Thyroid gland (tissue), 4 donors: ENCODE results near the gene AKAP6.

Experiments used
- POLR2A ChIP-seq, 2 donors: fragments of 450-650 bp; IDR thresholded peaks; one replicate each; pipeline ENCODE4 v1.6.1; 2017; ENCODE audit warnings: antibody characterized with exemption in 2 of 2, mild to moderate bottlenecking in 2 of 2, moderate library complexity in 1 of 2
- TF ChIP-seq, protein P1 (sequence below), 6 experiments: fragments of 200-600 bp in 3 of 6; fragments of 450-650 bp in 3 of 6; sonication (generic) in 3 of 6; IDR thresholded peaks; one replicate each; pipeline ENCODE4 v1.5.1; 2016 to 2019; ENCODE audit warnings: antibody characterized with exemption in 6 of 6, mild to moderate bottlenecking in 2 of 6, inconsistent platforms in 1 of 6, moderate library complexity in 1 of 6

DNA sequence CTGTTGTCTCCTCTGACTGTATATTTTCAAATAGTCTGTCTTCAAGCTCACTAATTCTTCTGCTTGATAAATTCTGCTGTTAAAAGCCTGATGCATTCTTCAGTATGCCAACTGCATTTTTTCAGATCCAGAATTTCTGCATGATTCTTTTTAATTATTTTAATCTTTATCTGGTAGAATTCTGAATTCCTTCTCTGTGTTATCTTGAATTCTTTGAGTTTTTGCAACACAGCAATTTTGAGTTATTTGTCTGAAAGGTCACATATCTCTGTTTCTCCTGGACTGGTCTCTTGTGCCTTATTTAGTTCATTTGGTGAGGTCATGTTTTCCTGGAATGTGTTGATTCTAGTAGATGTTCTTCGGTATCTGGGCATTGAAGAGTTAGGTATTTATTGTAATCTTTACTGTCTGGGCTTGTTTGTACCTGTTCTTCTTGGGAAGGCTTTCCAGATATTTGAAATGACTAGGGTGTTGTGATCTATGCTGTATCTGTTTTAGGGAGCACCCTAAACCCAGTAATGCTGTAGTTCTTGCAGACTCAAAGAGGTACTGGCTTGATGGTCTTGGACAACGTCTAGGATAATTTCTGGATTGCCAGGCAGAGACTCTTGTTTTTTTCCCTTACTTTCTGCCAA, 415.8 kb downstream of the AKAP6 start:
- TF ChIP-seq POLR2A (IDR thresholded peaks at IDR 0.05), result no peak
- TF ChIP-seq, protein P1, sequence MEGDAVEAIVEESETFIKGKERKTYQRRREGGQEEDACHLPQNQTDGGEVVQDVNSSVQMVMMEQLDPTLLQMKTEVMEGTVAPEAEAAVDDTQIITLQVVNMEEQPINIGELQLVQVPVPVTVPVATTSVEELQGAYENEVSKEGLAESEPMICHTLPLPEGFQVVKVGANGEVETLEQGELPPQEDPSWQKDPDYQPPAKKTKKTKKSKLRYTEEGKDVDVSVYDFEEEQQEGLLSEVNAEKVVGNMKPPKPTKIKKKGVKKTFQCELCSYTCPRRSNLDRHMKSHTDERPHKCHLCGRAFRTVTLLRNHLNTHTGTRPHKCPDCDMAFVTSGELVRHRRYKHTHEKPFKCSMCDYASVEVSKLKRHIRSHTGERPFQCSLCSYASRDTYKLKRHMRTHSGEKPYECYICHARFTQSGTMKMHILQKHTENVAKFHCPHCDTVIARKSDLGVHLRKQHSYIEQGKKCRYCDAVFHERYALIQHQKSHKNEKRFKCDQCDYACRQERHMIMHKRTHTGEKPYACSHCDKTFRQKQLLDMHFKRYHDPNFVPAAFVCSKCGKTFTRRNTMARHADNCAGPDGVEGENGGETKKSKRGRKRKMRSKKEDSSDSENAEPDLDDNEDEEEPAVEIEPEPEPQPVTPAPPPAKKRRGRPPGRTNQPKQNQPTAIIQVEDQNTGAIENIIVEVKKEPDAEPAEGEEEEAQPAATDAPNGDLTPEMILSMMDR (IDR thresholded peaks at IDR 0.05), result no peak
